Measurements from ENCODE around the gene HPCA.

HPCA gene

GRCh38 chr1:32931760-32932159, 45.5 kb downstream of the HPCA start:
- DNase-seq (ENCODE audit: low read depth in 1 of 2, low spot score in 1 of 2) = no peak

GRCh38 chr1:32933742-32934322, 47.5 kb downstream of the HPCA start:
- no peak for DNase-seq (ENCODE audit: low read depth in 1 of 2, low spot score in 1 of 2)

GRCh38 chr1:32934535-32934934, 48.2 kb downstream of the HPCA start:
- no peak for DNase-seq (ENCODE audit: low read depth in 1 of 2, low spot score in 1 of 2)

DNA sequence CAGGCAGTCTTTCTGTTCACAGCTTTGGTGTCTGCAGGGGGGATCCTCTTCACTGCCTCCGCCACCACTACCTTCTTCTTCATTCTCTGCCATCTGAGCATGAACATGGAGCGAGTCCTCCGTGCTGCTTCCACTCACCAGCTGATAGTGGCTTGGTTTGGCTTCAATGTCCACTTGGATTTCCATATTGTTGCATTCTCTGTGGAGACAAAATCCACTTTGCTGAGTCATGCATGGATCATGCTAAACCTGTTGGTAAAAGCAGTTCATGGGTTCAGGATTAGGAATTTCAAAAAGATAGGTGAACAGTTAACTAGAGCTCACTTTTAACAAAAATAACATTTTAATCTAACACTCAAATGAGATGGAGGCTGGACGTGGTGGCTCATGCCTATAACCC, 50.8 kb downstream of the HPCA start:
- DNase-seq (ENCODE audit: low read depth in 1 of 2, low spot score in 1 of 2) = no peak

DNA sequence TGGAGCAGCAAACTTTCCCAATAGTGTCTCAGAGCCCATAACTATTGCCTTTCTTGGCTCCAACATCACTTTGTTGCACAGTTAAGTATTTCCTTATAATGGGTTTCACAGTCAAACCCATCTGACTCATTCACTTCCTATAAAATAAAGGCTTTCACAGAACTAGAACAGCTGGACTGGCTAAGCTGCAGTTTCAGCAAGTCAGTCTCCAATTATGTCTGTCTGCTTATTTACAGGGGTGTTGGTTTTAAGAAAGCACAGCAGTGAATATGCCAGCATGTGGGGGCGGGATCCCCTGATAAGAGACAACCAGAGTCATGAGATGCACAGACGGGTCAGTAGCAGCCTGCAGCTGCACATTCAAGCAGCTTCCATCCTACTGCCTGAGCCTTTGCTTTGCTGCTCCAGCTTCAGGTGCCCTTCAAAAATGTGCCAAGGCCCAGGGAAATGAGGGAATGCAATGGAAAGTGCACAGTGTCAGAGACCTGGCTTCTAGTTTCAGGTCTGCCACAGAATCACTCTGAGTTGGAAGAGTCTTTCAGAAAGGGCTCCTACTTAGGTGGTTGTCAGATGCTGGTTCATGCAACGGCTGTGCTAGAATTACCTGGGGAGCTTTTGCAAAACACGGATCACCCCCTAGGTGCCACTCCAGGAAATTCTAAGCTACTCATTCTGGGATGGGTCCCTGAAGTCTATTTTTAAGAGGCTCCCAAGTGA, 53.5 kb downstream of the HPCA start:
- no peak for DNase-seq (ENCODE audit: low read depth in 1 of 2, low spot score in 1 of 2)

GRCh38 chr1:32944180-32944579, 57.9 kb downstream of the HPCA start:
- DNase-seq (ENCODE audit: low read depth in 1 of 2, low spot score in 1 of 2) = no peak

Measured in activated CD4-positive, alpha-beta T cell treated with anti-CD3 and anti-CD28 coated beads, Interleukin-2, amount 50 U/mL, for 24 hours (primary cell).